H1 (cell line): ENCODE measurements around the gene GMPPA.

ENCODE experiments used
- EZH2 ChIP-seq: fragments of 200-600 bp; sonication (generic); IDR thresholded peaks from 2 replicates; pipeline ENCODE4 v1.7.1; 2012; ENCODE audit warnings: low read depth, mild to moderate bottlenecking, moderate library complexity, low read length, inconsistent platforms; ENCODE audit not compliant: severe bottlenecking
- KDM1A ChIP-seq: fragments of 200-600, 300-600 bp; sonication (generic); IDR thresholded peaks from 2 replicates; pipeline ENCODE4 v1.7.1; 2016; ENCODE audit warnings: mild to moderate bottlenecking, low read length, borderline replicate concordance
- POLR2A ChIP-seq, 2 experiments: IDR thresholded peaks; 1 replicate in 1 of 2; 2 replicates in 1 of 2; pipeline ENCODE4 v1.6.1; 2011; ENCODE audit warnings: low read depth in 2 of 2, low read length in 2 of 2, mild to moderate bottlenecking in 2 of 2; ENCODE audit errors: control extremely low read depth in 1 of 2
- POLR2AphosphoS5 ChIP-seq: IDR thresholded peaks from 2 replicates; pipeline ENCODE4 v1.6.1; 2011; ENCODE audit warnings: low read depth, low read length
- SIRT6 ChIP-seq: IDR thresholded peaks from one replicate; pipeline ENCODE4 v1.7.1; 2012; ENCODE audit warnings: low read length, inconsistent platforms
- TF ChIP-seq, protein P1 (sequence below), 3 experiments: IDR thresholded peaks; 1 replicate in 2 of 3; 2 replicates in 1 of 3; pipeline versions ENCODE4 v1.5.1 to v1.6.1; 2011; ENCODE audit warnings: low read length in 3 of 3, mild to moderate bottlenecking in 3 of 3, inconsistent platforms in 2 of 3, low read depth in 1 of 3, moderate library complexity in 1 of 3; ENCODE audit not compliant: insufficient read depth in 1 of 3; ENCODE audit errors: control extremely low read depth in 1 of 3

DNA sequence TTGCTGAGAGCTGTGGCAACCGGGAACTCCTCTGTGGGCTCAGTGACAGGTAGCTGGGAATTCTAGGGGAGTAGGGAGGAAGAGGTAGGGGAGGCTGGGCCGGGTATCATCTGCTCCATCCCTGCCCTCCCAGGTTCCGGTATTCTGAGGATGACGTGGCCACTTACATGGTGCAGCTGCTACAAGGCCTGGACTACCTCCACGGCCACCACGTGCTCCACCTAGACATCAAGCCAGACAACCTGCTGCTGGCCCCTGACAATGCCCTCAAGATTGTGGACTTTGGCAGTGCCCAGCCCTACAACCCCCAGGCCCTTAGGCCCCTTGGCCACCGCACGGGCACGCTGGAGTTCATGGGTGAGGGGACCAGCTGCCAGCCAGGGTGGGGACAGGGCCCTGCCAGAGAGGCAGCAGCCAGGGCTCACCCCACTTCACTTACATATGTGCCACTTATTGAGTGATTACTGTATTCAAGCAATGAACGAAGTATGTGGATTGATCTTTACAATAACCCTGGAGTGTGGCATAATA lies 8.0 kb upstream of the GMPPA start:
- TF ChIP-seq, protein P1, sequence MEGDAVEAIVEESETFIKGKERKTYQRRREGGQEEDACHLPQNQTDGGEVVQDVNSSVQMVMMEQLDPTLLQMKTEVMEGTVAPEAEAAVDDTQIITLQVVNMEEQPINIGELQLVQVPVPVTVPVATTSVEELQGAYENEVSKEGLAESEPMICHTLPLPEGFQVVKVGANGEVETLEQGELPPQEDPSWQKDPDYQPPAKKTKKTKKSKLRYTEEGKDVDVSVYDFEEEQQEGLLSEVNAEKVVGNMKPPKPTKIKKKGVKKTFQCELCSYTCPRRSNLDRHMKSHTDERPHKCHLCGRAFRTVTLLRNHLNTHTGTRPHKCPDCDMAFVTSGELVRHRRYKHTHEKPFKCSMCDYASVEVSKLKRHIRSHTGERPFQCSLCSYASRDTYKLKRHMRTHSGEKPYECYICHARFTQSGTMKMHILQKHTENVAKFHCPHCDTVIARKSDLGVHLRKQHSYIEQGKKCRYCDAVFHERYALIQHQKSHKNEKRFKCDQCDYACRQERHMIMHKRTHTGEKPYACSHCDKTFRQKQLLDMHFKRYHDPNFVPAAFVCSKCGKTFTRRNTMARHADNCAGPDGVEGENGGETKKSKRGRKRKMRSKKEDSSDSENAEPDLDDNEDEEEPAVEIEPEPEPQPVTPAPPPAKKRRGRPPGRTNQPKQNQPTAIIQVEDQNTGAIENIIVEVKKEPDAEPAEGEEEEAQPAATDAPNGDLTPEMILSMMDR (IDR thresholded peaks at IDR 0.05; ENCODE audit: control extremely low read depth in 1 of 3, insufficient read depth in 1 of 3, low read depth in 1 of 3, low read length in 3 of 3): no peak
- no peak for TF ChIP-seq POLR2A (IDR thresholded peaks at IDR 0.05; ENCODE audit: control extremely low read depth in 1 of 2, low read depth in 2 of 2, low read length in 2 of 2)
- no peak for TF ChIP-seq POLR2AphosphoS5
- no peak for TF ChIP-seq SIRT6
- TF ChIP-seq EZH2: no peak
- TF ChIP-seq KDM1A: no peak
